NT2/D1 (cell line): ENCODE measurements around the gene DUSP6.

Source experiments
- SUZ12 ChIP-seq: IDR thresholded peaks from 2 replicates; pipeline ENCODE4 v1.6.1; 2011; ENCODE audit not compliant: insufficient read length, insufficient read depth; ENCODE audit errors: extremely low read depth
- YY1 ChIP-seq: IDR thresholded peaks from 2 replicates; pipeline ENCODE4 v1.6.1; 2011; ENCODE audit not compliant: insufficient read length, insufficient read depth
- ZNF274 ChIP-seq: IDR thresholded peaks from 2 replicates; pipeline ENCODE4 v1.6.1; 2011; ENCODE audit warnings: mild to moderate bottlenecking, low read depth, low read length

DNA sequence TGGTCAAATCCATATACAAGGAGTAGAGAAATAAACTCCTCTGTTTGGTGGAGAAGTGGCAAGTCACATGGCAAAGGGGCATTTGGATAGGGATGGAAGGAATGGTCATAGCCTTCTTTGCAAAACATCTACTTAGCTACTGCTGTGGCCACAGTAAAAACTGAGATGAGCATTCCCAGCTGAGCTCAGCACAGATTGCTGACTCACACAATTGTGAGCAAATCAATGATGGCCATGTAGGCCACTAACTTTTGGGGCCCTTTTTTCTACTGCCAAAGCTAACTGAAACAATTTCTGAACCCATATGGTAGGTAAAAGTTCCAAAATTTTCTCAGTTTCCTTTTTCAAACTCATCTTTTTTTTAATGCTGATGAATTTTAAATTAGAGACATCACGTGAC is 31.6 kb downstream of the DUSP6 start:
- TF ChIP-seq YY1 (no peak), ZNF274 (no peak), SUZ12 (no peak)
